Stimulated activated CD8-positive, alpha-beta memory T cell treated with anti-CD3 and anti-CD28 coated beads, Interleukin-7, amount 100 ng/mL, for 1 hour (primary cell): ENCODE measurements around the gene KRTAP10-7.
"Not testable (repeated sequence)": the region's sequence is repeated elsewhere in the genome, so short reads cannot be mapped to it uniquely, and the experiment has no call there.

ENCODE experiments used
- DNase-seq, 2 donors: peaks; one replicate each; pipeline ENCODE4 v3.0.0-alpha.2; 2020; ENCODE audit warnings: low read depth in 2 of 2

The KRTAP10-7 gene

GRCh38 chr21:44600118-44600978 is at the start of gene KRTAP10-7:
KRTAP10-7 (plus strand) TSS chr21:44600597; CDS start chr21:44600622, 25 bp downstream.
- DNase-seq, result not testable (repeated sequence)

- no peak for DNase-seq
Observed at GRCh38 chr21:44550807-44551206, 49.6 kb upstream of the KRTAP10-7 start.

- DNase-seq, result no peak
Observed at GRCh38 chr21:44551340-44551961, 48.9 kb upstream of the KRTAP10-7 start, which contains the start of gene KRTAP10-2. KRTAP10-2 (minus strand) TSS chr21:44551505; CDS start chr21:44551458, 47 bp downstream.

GRCh38 chr21:44552136-44552535 is 48.3 kb upstream of the KRTAP10-7 start:
- DNase-seq, result no peak

GRCh38 chr21:44552681-44553080 is 47.7 kb upstream of the KRTAP10-7 start:
- no peak for DNase-seq

DNA sequence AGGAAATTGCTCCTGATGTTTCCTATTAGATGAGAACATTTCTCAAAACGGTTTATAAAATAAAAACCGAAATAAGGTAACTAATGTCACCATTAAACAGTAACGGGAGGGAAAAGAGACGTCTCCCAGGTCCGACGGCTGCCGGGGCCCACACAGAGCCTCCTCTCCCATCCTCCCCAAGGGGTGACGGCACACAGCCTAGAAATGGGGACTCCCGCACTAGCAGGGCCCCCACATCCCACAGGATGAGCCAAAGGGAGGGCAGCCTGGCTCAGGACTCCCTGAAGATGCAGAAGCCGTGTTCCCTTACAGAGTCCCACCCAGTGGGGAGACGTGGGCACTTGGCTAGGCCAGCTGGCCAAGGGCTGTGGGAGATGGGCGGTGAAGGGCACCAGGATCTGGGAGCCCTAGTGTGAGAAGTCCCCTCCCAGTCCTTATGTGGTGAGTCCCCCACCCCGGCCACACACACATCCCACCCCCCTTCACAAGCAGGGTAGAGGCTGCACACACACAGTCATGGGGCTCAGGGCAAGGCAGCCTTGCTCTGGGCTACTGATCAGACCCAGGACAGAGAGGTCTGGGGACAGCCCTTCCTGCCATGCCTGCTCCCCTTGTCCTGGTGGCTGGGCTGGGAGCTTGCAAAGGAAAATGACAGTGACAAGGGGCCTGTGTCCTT is 45.1 kb upstream of the KRTAP10-7 start:
- DNase-seq, result no peak

DNA sequence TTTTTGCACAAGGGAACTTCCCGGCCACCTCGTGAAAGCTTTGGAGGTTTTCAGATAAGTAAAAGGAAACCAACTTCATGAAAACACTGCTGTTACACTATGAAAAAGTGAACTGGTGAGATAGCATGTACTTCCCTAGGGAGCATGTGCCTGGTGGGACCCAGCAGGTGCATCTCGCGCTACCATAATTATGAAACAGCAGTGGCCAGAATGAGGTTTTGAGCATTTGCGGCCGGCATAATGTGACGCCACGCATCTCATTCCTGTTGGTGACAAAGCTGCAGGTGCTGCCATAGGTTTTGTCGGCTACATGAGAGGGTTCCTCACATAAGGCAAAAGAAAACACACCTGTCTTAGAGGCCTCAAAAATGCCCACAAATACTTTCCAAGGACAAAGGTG is 43.5 kb upstream of the KRTAP10-7 start:
- no peak for DNase-seq

- DNase-seq, result no peak
Observed at GRCh38 chr21:44557491-44558328, 42.7 kb upstream of the KRTAP10-7 start.

GRCh38 chr21:44558329-44558675 is 42.1 kb upstream of the KRTAP10-7 start:
- DNase-seq, result not testable (repeated sequence)

DNA sequence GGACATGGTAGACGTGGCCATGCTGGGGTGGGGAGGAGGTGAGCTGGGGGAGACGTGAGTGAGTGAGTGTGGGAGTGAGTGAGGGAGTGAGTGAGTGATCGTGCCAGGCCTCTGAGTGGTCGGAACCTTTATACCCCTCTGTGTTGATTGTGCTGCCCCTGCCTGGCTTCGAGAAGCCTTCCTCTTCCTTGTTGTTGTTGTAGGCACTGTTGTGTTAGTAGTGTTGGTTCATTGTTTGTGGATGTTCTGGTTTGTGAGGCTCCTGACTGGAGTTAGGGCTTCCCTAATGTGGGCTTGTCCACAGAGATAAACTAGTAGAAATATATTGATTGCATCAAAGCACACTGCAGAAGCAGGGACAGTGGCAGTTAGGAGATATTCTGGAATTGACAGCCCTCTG is 41.7 kb upstream of the KRTAP10-7 start, which contains the start of gene KRTAP10-3:
Gene KRTAP10-3, minus strand, starts transcription at position 101 of the 400 bp plus-strand sequence. Its CDS starts 80 bp downstream, at position 21.
- DNase-seq, result no peak

DNA sequence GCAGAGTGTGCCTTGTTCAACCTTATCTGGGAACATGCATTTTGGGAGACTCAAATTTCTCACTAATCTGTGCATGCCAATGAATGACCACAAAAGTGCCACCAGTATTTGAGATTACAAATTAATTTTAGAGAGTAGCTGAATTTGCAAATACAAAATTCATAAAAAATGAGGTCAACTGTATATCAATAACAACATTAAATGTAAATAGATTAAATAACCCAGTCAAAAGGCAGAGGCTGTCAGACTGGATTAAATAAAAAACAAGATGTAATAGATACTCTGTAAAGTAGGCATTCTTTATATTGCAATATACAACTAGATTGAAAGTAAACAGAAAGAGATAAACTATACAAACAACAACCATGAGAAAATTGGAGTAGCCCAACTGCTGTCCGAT is 36.3 kb upstream of the KRTAP10-7 start:
- DNase-seq, result no peak

GRCh38 chr21:44564886-44565598 is 35.4 kb upstream of the KRTAP10-7 start:
- DNase-seq, result no peak

GRCh38 chr21:44566403-44566802 is 34.0 kb upstream of the KRTAP10-7 start:
- no peak for DNase-seq

- DNase-seq, result no peak
Observed at GRCh38 chr21:44567481-44568171, 32.8 kb upstream of the KRTAP10-7 start.

DNA sequence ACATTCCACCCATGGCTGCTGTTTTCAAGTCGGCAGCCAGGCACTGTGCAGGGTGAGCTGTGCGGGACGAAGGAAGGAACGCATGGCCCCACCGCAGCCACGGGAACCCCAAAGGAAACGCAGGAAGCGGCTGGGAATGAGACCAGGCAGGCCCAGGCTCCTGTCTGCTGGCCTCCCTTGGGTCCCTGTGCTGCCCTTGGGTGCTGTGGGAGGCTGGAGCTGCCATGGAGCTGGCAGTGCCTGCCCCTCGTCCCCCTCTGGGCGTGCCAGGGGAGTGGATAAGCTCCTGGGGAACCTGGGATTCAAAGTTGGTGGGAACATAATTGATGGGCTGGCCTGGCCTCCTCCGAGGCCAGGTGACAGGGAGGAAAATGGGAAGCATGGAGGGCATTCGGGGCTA is 32.1 kb upstream of the KRTAP10-7 start:
- DNase-seq, result no peak

DNA sequence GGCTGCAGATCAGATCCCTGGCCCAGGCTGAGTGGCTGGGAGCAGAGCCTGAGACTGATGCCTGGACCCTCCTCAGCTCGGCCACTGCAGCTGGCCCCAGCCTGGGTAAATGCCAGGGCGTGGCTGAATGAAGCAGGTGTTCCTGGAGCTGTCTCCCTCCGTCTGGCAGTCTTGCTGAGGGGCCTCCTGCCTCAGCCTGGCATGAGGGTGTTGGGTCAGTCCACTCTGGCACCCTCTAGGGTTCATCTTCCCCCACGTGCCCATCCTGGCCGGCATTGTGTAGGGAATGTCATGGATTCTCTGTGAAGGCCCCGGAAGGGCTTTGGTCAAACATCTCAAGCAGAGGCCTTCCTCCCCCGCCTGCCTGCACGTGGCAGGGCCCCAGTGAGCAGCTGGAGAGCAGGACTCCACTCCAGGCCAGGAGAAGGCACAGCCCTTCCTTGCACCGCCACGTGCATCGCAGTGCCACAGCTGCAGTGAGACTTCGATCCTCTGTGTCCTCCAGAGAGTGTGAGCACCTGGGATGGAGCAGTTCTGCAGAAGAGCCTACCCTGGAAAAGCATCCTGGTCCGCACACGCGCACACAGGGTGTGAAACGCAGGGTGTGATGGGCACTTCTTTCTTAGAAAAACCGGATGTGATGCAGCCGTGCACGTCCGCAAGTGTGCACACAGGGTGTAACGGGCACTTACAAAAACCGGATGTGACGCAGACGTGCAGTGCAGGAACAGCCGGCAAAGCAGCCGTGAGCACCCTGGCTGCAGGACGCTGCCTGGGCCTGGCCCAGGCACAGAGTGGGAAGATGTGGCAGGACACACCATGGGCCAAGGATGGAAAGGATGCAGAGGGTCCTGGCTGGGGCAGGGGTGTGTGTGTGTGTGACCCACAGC is 31.5 kb upstream of the KRTAP10-7 start:
- DNase-seq, result no peak

DNA sequence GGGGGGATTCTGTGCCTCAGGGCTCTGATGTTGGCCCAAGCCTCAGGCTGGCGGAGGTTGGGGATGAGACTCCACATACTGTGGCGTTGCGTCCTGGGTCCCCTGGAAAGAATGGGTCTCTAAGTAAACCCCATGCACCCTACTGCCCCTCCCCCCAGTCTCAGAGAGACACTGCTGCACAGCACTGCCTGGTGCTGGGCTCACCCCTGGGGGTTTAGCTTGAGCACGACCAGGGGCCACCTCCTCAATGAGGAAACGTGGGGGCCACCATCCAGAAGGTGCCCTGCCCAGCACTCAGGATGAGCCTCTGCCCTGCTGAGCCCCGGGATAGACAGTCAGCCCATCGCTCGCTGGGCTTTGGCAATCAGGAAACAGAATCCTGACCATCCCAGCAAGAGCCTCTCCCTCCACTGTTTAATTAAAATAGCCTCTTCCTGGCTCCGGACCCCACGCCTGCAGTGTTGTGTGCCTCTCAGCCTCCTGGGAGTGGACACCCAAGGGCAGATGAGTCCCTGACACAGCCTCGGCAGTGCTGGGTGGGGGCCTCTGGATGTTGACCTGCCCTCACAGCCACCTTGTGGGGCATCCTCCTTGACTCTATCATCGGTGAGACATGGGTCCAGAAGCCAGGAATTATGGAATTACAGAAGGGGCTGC is 30.4 kb upstream of the KRTAP10-7 start:
- DNase-seq, result no peak

GRCh38 chr21:44571296-44571695 is 29.1 kb upstream of the KRTAP10-7 start:
- no peak for DNase-seq
